Esophagus squamous epithelium (tissue), 5 donors: Measurements from ENCODE around the gene SLC10A7. TPM values are rescaled to one million over a fixed set of nuclear protein-coding genes. Genes with fewer than 3 reads are reported as not detected.

Source experiments
- DNase-seq: peaks from one replicate; lab custom pipeline; 2025; lab: John Stamatoyannopoulos, UW
- H3K27ac ChIP-seq, 4 donors: fragments of 200-600 bp; sonication (generic); one replicate each; pipeline ENCODE4 v1.5.1; 2016 to 2019; ENCODE audit warnings: mild to moderate bottlenecking in 1 of 4
- H3K27me3 ChIP-seq, 4 donors: fragments of 200-600 bp; sonication (generic); 1 replicate in 3 of 4; 2 replicates in 1 of 4; pipeline versions ENCODE4 v1.5.1 to v1.6.0; 2017 to 2021; ENCODE audit warnings: antibody characterized with exemption in 1 of 4
- H3K36me3 ChIP-seq, 3 donors: fragments of 200-600 bp; sonication (generic); one replicate each; pipeline ENCODE4 v1.5.1; 2016 to 2019
- H3K4me1 ChIP-seq, 3 donors: fragments of 200-600 bp; sonication (generic); one replicate each; pipeline ENCODE4 v1.5.1; 2017 to 2019
- H3K4me3 ChIP-seq, 4 donors: fragments of 200-600 bp; sonication (generic); 1 replicate in 3 of 4; 2 replicates in 1 of 4; pipeline ENCODE4 v1.5.1; 2016 to 2019; ENCODE audit warnings: mild to moderate bottlenecking in 2 of 4, moderate library complexity in 1 of 4
- H3K9me3 ChIP-seq, 3 donors: fragments of 200-600 bp; sonication (generic); one replicate each; pipeline ENCODE4 v1.5.1; 2016 to 2019
- CTCF ChIP-seq, 6 experiments: fragments of 450-650 bp in 4 of 6; fragments of 200-600 bp in 2 of 6; sonication (generic) in 2 of 6; IDR thresholded peaks; one replicate each; pipeline ENCODE4 v1.5.1; 2016 to 2019; ENCODE audit warnings: antibody characterized with exemption in 6 of 6, mild to moderate bottlenecking in 4 of 6, moderate library complexity in 4 of 6
- POLR2A ChIP-seq, 4 donors: fragments of 450-650 bp; IDR thresholded peaks; one replicate each; pipeline ENCODE4 v1.6.1; 2017; ENCODE audit warnings: antibody characterized with exemption in 4 of 4, mild to moderate bottlenecking in 4 of 4, moderate library complexity in 3 of 4
- WGBS, 2 donors: methylation state at CpG; one replicate each; pipeline ENCODE4 v1.1.5; 2018; 5-methylcytosine and 5-hydroxymethylcytosine counted together
- intact Hi-C: fragments of 100-400 bp; cut with DNase I; formaldehyde crosslinking; loops from one replicate; pipeline ENCODE4 v1.15.0; 2022
- total RNA-seq, 4 donors: library from RNA; depleted of rRNA; stranded (reverse); fragments of >200 nt; gene quantifications; one replicate each; pipeline ENCODE4 v1.1.0, GENCODE V29; 2016
- donor health status: DM: yes; HTN: yes; CAD: no.

The SLC10A7 gene
- total RNA-seq, 4 donors from 2014 or later: 9.7 to 23.5 (median 13.5) TPM

GRCh38 chr4:146275370-146275769 is 246.4 kb downstream of the SLC10A7 start:
- no peaks in the 10 kb centered on the region for H3K9me3 ChIP-seq
- TF ChIP-seq CTCF (IDR thresholded peaks at IDR 0.05): no peak
- no peak for TF ChIP-seq POLR2A (IDR thresholded peaks at IDR 0.05)
- no peaks in the 10 kb centered on the region for H3K36me3 ChIP-seq
- H3K27ac ChIP-seq: no peak overlapping the region
- H3K27me3 ChIP-seq: no peaks in the 10 kb centered on the region
- no peaks in the 10 kb centered on the region for H3K4me1 ChIP-seq
- no peak overlapping the region for H3K4me3 ChIP-seq
- no peak for DNase-seq
- intact Hi-C loops: no loop called here

GRCh38 chr4:146274774-146275173 is 247.0 kb downstream of the SLC10A7 start:
- Histone ChIP-seq H3K4me1 (no peaks in the 10 kb centered on the region), H3K9me3 (no peaks in the 10 kb centered on the region), H3K27me3 (no peaks in the 10 kb centered on the region), H3K4me3 (no peak overlapping the region), H3K36me3 (no peaks in the 10 kb centered on the region), H3K27ac (no peak overlapping the region)
- intact Hi-C loops: no loop called here
- WGBS, 2 donors: 92% methylated on average over 1 of the region's 1 CpG
- DNase-seq: no peak
- TF ChIP-seq POLR2A (IDR thresholded peaks at IDR 0.05): no peak

GRCh38 chr4:146273204-146273901 is 248.4 kb downstream of the SLC10A7 start:
- 83 to 91% methylated on average over 4 to 5 of the region's 5 CpGs for WGBS, 2 donors
- Histone ChIP-seq H3K9me3 (no peaks in the 10 kb centered on the region), H3K4me3 (no peak overlapping the region), H3K4me1 (no peaks in the 10 kb centered on the region), H3K27ac (no peak overlapping the region), H3K27me3 (no peaks in the 10 kb centered on the region), H3K36me3 (no peaks in the 10 kb centered on the region)
- intact Hi-C loops: no loop called here
- DNase-seq: no peak
- TF ChIP-seq POLR2A (IDR thresholded peaks at IDR 0.05): no peak
- TF ChIP-seq CTCF (IDR thresholded peaks at IDR 0.05): no peak

- DNase-seq: no peak
- Histone ChIP-seq H3K4me1 (no peaks in the 10 kb centered on the region), H3K9me3 (no peaks in the 10 kb centered on the region), H3K27ac (no peak overlapping the region), H3K4me3 (no peak overlapping the region), H3K36me3 (no peaks in the 10 kb centered on the region), H3K27me3 (no peaks in the 10 kb centered on the region)
- TF ChIP-seq CTCF (IDR thresholded peaks at IDR 0.05) (no peak), POLR2A (IDR thresholded peaks at IDR 0.05) (no peak)
- intact Hi-C loops: no loop called here
- WGBS, 2 donors: 94 to 95% methylated on average over 3 of the region's 3 CpGs
Observed at GRCh38 chr4:146271466-146271865, 250.3 kb downstream of the SLC10A7 start.

- Histone ChIP-seq H3K36me3 (no peaks in the 10 kb centered on the region), H3K27ac (no peak overlapping the region), H3K9me3 (no peaks in the 10 kb centered on the region), H3K4me3 (no peak overlapping the region), H3K27me3 (no peaks in the 10 kb centered on the region), H3K4me1 (no peaks in the 10 kb centered on the region)
- 73 to 79% methylated on average over 2 of the region's 2 CpGs for WGBS, 2 donors
- intact Hi-C loops: no loop called here
- DNase-seq: no peak
- no peak for TF ChIP-seq CTCF (IDR thresholded peaks at IDR 0.05)
- no peak for TF ChIP-seq POLR2A (IDR thresholded peaks at IDR 0.05)
Observed at GRCh38 chr4:146269228-146269653, 252.5 kb downstream of the SLC10A7 start.
